Upper lobe of left lung (tissue), 6 donors: ENCODE data around the gene THAP9. TPM values are rescaled to one million over a fixed set of nuclear protein-coding genes. Genes with fewer than 3 reads are reported as not detected.

Experiments
- ATAC-seq, 2 donors: fragments of 200-7000 bp; cut with Tn5 transposase; one replicate each; pipeline ENCODE4 v1.9.1; 2022; ENCODE audit warnings: mild to moderate bottlenecking in 2 of 2, moderate library complexity in 2 of 2; ENCODE audit not compliant: low FRiP score in 2 of 2
- DNase-seq, 2 donors: peaks; one replicate each; pipeline ENCODE4 v3.0.0-alpha.2; 2019 to 2020
- H3K27ac ChIP-seq, 4 donors: fragments of 200-600 bp; sonication (generic); one replicate each; pipeline ENCODE4 v1.5.1; 2016 to 2019
- H3K27me3 ChIP-seq, 4 donors: fragments of 200-600 bp; sonication (generic); one replicate each; pipeline ENCODE4 v1.5.1; 2017 to 2019
- H3K36me3 ChIP-seq, 4 donors: fragments of 200-600 bp; sonication (generic); one replicate each; pipeline ENCODE4 v1.5.1; 2016 to 2019
- H3K4me1 ChIP-seq, 4 donors: fragments of 200-600 bp; sonication (generic); one replicate each; pipeline ENCODE4 v1.5.1; 2018 to 2019
- H3K4me3 ChIP-seq, 4 donors: fragments of 200-600 bp; sonication (generic); one replicate each; pipeline ENCODE4 v1.5.1; 2017 to 2019; ENCODE audit warnings: mild to moderate bottlenecking in 2 of 4, moderate library complexity in 1 of 4
- H3K9me3 ChIP-seq, 4 donors: fragments of 200-600 bp; sonication (generic); one replicate each; pipeline ENCODE4 v1.5.1; 2018 to 2019
- EP300 ChIP-seq, 4 donors: sonication (generic); formaldehyde crosslinking; IDR thresholded peaks; one replicate each; pipeline ENCODE4 v1.5.1; 2017; ENCODE audit warnings: antibody characterized with exemption in 4 of 4, control low read depth in 2 of 4
- POLR2A ChIP-seq, 4 donors: fragments of 450-650 bp; IDR thresholded peaks; one replicate each; pipeline ENCODE4 v1.5.1; 2016 to 2017; ENCODE audit warnings: antibody characterized with exemption in 4 of 4, mild to moderate bottlenecking in 2 of 4
- POLR2AphosphoS5 ChIP-seq, 2 donors: sonication (generic); formaldehyde crosslinking; IDR thresholded peaks; one replicate each; pipeline ENCODE4 v1.5.1; 2017; ENCODE audit warnings: antibody characterized with exemption in 2 of 2
- WGBS, 2 donors: methylation state at CpG; one replicate each; pipeline ENCODE4 v1.1.5; 2017 to 2018; 5-methylcytosine and 5-hydroxymethylcytosine counted together
- small RNA-seq, 4 donors: library from RNA; depleted of rRNA; stranded (forward); fragments of <200 nt; gene quantifications; one replicate each; pipeline ENCODE3, GENCODE V24; 2016
- total RNA-seq, 6 donors: library from RNA; depleted of rRNA in 4 of 6; stranded (reverse); fragments of >200 nt in 4 of 6; gene quantifications; one replicate each; pipeline versions ENCODE4 v1.1.0 to v1.2.1, GENCODE V29; 2016 to 2021
- TF ChIP-seq, protein P1 (sequence below), 6 experiments: fragments of 450-650 bp in 4 of 6; fragments of 200-600 bp in 2 of 6; sonication (generic) in 2 of 6; IDR thresholded peaks; one replicate each; pipeline ENCODE4 v1.5.1; 2016 to 2019; ENCODE audit warnings: antibody characterized with exemption in 6 of 6
- donor health status: DM: no; HTN: no; CAD: no; lungs with moderate emphysema.
- donor health status: DM: no; HTN: yes; CAD: no; lungs with severe emphysema.

The THAP9 gene
- total RNA-seq, 6 donors from 2014 or later = 2.0 to 4.5 (median 3.1) TPM

DNA sequence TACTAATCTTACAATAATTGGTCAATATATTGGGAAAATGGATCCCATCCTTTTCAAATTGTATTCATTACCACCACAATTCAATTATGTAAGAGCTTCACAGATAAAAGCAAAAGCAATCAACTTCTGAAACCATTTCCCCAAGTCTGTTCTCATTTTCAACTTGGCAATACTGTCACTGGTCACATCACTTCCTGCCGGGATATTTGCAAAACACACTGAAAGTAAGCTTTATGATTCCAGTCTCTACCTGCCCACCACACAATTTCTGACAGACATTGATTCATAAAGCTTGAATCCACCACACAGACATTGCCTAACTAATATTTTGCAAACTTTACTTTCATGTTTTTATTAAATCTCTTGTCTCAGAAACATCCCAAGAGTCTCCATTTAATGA lies 56.5 kb downstream of the THAP9 start:
- ATAC-seq (no peak), DNase-seq (no peak)
- TF ChIP-seq, protein P1, sequence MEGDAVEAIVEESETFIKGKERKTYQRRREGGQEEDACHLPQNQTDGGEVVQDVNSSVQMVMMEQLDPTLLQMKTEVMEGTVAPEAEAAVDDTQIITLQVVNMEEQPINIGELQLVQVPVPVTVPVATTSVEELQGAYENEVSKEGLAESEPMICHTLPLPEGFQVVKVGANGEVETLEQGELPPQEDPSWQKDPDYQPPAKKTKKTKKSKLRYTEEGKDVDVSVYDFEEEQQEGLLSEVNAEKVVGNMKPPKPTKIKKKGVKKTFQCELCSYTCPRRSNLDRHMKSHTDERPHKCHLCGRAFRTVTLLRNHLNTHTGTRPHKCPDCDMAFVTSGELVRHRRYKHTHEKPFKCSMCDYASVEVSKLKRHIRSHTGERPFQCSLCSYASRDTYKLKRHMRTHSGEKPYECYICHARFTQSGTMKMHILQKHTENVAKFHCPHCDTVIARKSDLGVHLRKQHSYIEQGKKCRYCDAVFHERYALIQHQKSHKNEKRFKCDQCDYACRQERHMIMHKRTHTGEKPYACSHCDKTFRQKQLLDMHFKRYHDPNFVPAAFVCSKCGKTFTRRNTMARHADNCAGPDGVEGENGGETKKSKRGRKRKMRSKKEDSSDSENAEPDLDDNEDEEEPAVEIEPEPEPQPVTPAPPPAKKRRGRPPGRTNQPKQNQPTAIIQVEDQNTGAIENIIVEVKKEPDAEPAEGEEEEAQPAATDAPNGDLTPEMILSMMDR (IDR thresholded peaks at IDR 0.05) = no peak
- no peak for TF ChIP-seq POLR2AphosphoS5 (IDR thresholded peaks at IDR 0.05)
- no peak for TF ChIP-seq POLR2A (IDR thresholded peaks at IDR 0.05)
- no peak for TF ChIP-seq EP300 (IDR thresholded peaks at IDR 0.05)
- H3K27me3 ChIP-seq = no peaks in the 10 kb centered on the region
- no peaks in the 10 kb centered on the region for H3K4me1 ChIP-seq
- H3K9me3 ChIP-seq = no peaks in the 10 kb centered on the region
- H3K27ac ChIP-seq = no peak overlapping the region
- H3K4me3 ChIP-seq = no peak overlapping the region
- WGBS, 2 donors = 67 to 89% methylated on average over 1 of the region's 1 CpG
- peaks cover 0 to 13% (median 5%) of the 10 kb centered on the region in 4 donors for H3K36me3 ChIP-seq

GRCh38 chr4:82965763-82966162 lies 65.2 kb downstream of the THAP9 start:
- ATAC-seq (no peak), DNase-seq (no peak)
- peaks cover 7 to 49% (median 15%) of the 10 kb centered on the region in 4 donors for H3K36me3 ChIP-seq
- WGBS, 2 donors = 93 to 96% methylated on average over 2 of the region's 2 CpGs
- H3K4me3 ChIP-seq = no peak overlapping the region
- no peak for TF ChIP-seq POLR2A (IDR thresholded peaks at IDR 0.05)
- no peak for TF ChIP-seq EP300 (IDR thresholded peaks at IDR 0.05)
- no peak for TF ChIP-seq POLR2AphosphoS5 (IDR thresholded peaks at IDR 0.05)
- TF ChIP-seq, protein P1 (IDR thresholded peaks at IDR 0.05) = no peak
- no peak overlapping the region for H3K27ac ChIP-seq
- no peaks in the 10 kb centered on the region for H3K9me3 ChIP-seq
- no peaks in the 10 kb centered on the region for H3K4me1 ChIP-seq
- no peaks in the 10 kb centered on the region for H3K27me3 ChIP-seq

DNA sequence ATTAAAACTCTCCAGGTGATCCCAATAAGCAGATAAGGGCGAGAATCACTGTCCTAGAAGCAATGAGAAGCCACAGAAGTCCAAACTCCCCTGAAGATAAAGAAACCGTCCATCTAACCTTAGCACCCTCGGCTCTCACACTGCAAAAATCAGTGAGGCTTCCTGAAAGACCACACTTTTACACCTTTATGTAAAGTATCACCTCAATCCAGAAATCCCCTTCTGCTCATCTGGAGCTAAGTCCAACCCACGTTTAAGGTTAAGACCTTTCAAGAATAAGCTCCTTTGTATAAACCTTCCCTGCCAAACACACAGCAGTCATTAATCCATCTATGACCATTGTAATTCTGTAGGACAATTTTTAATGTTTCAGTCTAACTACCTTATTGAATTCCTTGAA lies 68.4 kb downstream of the THAP9 start:
- 94 to 95% methylated on average over 4 of the region's 4 CpGs for WGBS, 2 donors
- ATAC-seq = no peak
- H3K4me3 ChIP-seq = no peak overlapping the region
- DNase-seq = no peak
- H3K4me1 ChIP-seq = no peaks in the 10 kb centered on the region
- no peaks in the 10 kb centered on the region for H3K27me3 ChIP-seq
- peaks cover 4 to 41% (median 13%) of the 10 kb centered on the region in 4 donors for H3K36me3 ChIP-seq
- no peak overlapping the region for H3K27ac ChIP-seq
- TF ChIP-seq POLR2A (IDR thresholded peaks at IDR 0.05) (no peak), POLR2AphosphoS5 (IDR thresholded peaks at IDR 0.05) (no peak), EP300 (IDR thresholded peaks at IDR 0.05) (no peak)
- TF ChIP-seq, protein P1 (IDR thresholded peaks at IDR 0.05) = no peak
- no peaks in the 10 kb centered on the region for H3K9me3 ChIP-seq

GRCh38 chr4:82969414-82969813 lies 68.9 kb downstream of the THAP9 start:
- TF ChIP-seq POLR2AphosphoS5 (IDR thresholded peaks at IDR 0.05) = no peak
- TF ChIP-seq POLR2A (IDR thresholded peaks at IDR 0.05) = no peak
- TF ChIP-seq, protein P1 (IDR thresholded peaks at IDR 0.05) = no peak
- TF ChIP-seq EP300 (IDR thresholded peaks at IDR 0.05) = no peak
- 90 to 96% methylated on average over 2 of the region's 2 CpGs for WGBS, 2 donors
- Histone ChIP-seq H3K4me1 (no peaks in the 10 kb centered on the region), H3K27ac (no peak overlapping the region), H3K27me3 (no peaks in the 10 kb centered on the region), H3K9me3 (no peaks in the 10 kb centered on the region), H3K4me3 (no peak overlapping the region), H3K36me3 (peaks cover 7 to 38% (median 13%) of the 10 kb centered on the region in 4 donors)
- ATAC-seq (no peak), DNase-seq (no peak)

Small RNA genes lying within 50 kb of the gene (small RNA-seq; reads per million reads assigned to genes)
- gene RF00019 = 0 reads per million in 4 donors

Other genes with a start within 250 kb of the THAP9 start
- gene SCD5, start 101.9 kb upstream of the THAP9 start, total RNA-seq = 10 to 100 TPM; 17.8 to 40.3 (median 25.3) TPM
- 100 to 1,000 TPM; 128 to 230 (median 160) TPM for gene SEC31A, start 9.6 kb upstream of the THAP9 start, total RNA-seq
- gene LIN54, start 110.1 kb downstream of the THAP9 start, total RNA-seq = 10 to 100 TPM in 2 of 6 donors, 1 to 10 TPM in 4; 4.2 to 11.7 (median 9.5) TPM
- 10 to 100 TPM in 5 of 6 donors, 1 to 10 TPM in 1; 9.4 to 50.9 (median 33.3) TPM for gene COPS4, start 134.4 kb downstream of the THAP9 start, total RNA-seq
- 100 to 1,000 TPM in 1 of 6 donors, 10 to 100 TPM in 5; 28.3 to 184 (median 81.2) TPM for gene PLAC8, start 214.0 kb downstream of the THAP9 start, total RNA-seq